Measurements from ENCODE around the gene ATG2A.

GRCh38 chr11:64909653-64910343 lies 7.2 kb downstream of the ATG2A start:
- TF ChIP-seq CTCF (IDR thresholded peaks at IDR 0.05) (no peak), POLR2AphosphoS5 (IDR thresholded peaks at IDR 0.05) (no peak), POLR2A (IDR thresholded peaks at IDR 0.05; ENCODE audit: low read depth) (no peak)

All from esophagus muscularis mucosa (tissue), 3 donors.